ENCODE measurements around the gene OSMR.

OSMR gene

DNA sequence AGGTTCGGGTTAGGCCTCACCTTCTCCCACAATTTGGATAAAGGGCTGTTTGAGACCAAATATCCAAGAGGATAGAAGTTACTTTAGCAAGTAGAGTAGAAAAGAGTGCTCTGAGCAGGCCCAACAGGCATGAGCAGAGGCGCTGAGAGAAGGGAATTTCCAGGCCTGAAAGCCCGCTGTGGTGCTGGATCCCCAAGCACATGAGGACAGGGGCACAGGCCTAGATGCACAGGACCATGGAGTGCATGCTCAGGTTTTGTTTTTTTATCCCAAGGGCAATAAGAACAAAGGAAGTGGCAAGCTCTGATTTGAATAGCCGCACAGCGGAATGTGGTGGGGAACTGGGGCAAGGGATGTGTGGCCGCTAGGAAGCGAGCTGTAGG lies 33.3 kb downstream of the OSMR start:
- TF ChIP-seq TAF1 (IDR thresholded peaks at IDR 0.05; ENCODE audit: borderline replicate concordance, low read depth, low read length): no peak
- TF ChIP-seq POLR2AphosphoS5 (IDR thresholded peaks at IDR 0.05; ENCODE audit: low read depth, low read length): no peak
- no peak for TF ChIP-seq POLR2A (IDR thresholded peaks at IDR 0.05; ENCODE audit: low read depth, low read length)
- no peak for DNase-seq (ENCODE audit: insufficient read length)
- FAIRE-seq: no peak

GRCh38 chr5:38883842-38884241 lies 38.0 kb downstream of the OSMR start:
- DNase-seq (ENCODE audit: insufficient read length): no peak
- TF ChIP-seq POLR2A (IDR thresholded peaks at IDR 0.05; ENCODE audit: low read depth, low read length): no peak
- TF ChIP-seq TAF1 (IDR thresholded peaks at IDR 0.05; ENCODE audit: borderline replicate concordance, low read depth, low read length): no peak
- no peak for TF ChIP-seq POLR2AphosphoS5 (IDR thresholded peaks at IDR 0.05; ENCODE audit: low read depth, low read length)
- FAIRE-seq: no peak

DNA sequence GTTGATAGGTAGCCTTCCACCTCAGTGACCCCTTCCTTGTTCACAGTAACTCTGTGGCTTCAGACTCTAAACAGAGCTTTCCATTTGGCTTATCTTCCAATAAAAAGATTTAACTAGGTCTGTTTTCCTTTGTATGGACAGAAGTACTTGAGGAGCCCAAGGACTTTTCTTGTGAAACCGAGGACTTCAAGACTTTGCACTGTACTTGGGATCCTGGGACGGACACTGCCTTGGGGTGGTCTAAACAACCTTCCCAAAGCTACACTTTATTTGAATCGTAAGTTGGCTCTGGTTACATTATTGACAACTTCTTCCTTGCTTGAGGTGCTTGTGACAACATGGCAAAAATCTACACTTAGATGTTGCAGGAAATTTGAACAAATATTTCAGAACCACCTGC lies 39.4 kb downstream of the OSMR start:
- DNase-seq (ENCODE audit: insufficient read length): no peak
- no peak for FAIRE-seq
- no peak for TF ChIP-seq TAF1 (IDR thresholded peaks at IDR 0.05; ENCODE audit: borderline replicate concordance, low read depth, low read length)

- FAIRE-seq (no peak), DNase-seq (ENCODE audit: insufficient read length) (no peak)
- TF ChIP-seq TAF1 (IDR thresholded peaks at IDR 0.05; ENCODE audit: borderline replicate concordance, low read depth, low read length): no peak
- TF ChIP-seq POLR2A (IDR thresholded peaks at IDR 0.05; ENCODE audit: low read depth, low read length): no peak
- TF ChIP-seq POLR2AphosphoS5 (IDR thresholded peaks at IDR 0.05; ENCODE audit: low read depth, low read length): no peak
Observed at GRCh38 chr5:38888041-38888440, 42.2 kb downstream of the OSMR start.

GRCh38 chr5:38889424-38889823 lies 43.6 kb downstream of the OSMR start:
- TF ChIP-seq TAF1 (IDR thresholded peaks at IDR 0.05; ENCODE audit: borderline replicate concordance, low read depth, low read length) (no peak), POLR2AphosphoS5 (IDR thresholded peaks at IDR 0.05; ENCODE audit: low read depth, low read length) (no peak), POLR2A (IDR thresholded peaks at IDR 0.05; ENCODE audit: low read depth, low read length) (no peak)
- no peak for FAIRE-seq
- DNase-seq (ENCODE audit: insufficient read length): no peak

- no peak for DNase-seq (ENCODE audit: insufficient read length)
- TF ChIP-seq POLR2A (IDR thresholded peaks at IDR 0.05; ENCODE audit: low read depth, low read length) (no peak), POLR2AphosphoS5 (IDR thresholded peaks at IDR 0.05; ENCODE audit: low read depth, low read length) (no peak), TAF1 (IDR thresholded peaks at IDR 0.05; ENCODE audit: borderline replicate concordance, low read depth, low read length) (no peak)
- FAIRE-seq: no peak
Observed at GRCh38 chr5:38891563-38891962, 45.8 kb downstream of the OSMR start.

DNA sequence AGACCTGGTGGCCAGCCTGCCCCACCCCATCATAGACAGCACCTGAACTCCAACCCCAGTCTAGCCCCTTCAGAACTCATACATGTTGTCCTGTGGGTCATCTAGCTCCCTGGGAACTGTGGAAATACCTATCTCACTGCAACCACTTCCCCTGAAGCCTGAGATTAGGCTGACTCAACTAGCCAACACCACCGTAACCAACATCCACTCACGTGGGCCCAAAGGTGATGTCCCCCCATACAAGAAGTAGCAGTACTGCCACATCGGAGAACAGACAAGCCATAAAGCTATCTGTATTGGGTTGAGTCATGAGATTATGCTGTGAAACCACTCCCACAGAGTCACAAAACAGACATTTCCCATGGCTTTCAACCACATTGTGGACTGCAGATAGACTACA lies 46.6 kb downstream of the OSMR start:
- DNase-seq (ENCODE audit: insufficient read length) (no peak), FAIRE-seq (no peak)
- TF ChIP-seq TAF1 (IDR thresholded peaks at IDR 0.05; ENCODE audit: borderline replicate concordance, low read depth, low read length): no peak
- no peak for TF ChIP-seq POLR2AphosphoS5 (IDR thresholded peaks at IDR 0.05; ENCODE audit: low read depth, low read length)
- TF ChIP-seq POLR2A (IDR thresholded peaks at IDR 0.05; ENCODE audit: low read depth, low read length): no peak

- FAIRE-seq: no peak
Observed at GRCh38 chr5:38896760-38897159, 50.9 kb downstream of the OSMR start.

DNA sequence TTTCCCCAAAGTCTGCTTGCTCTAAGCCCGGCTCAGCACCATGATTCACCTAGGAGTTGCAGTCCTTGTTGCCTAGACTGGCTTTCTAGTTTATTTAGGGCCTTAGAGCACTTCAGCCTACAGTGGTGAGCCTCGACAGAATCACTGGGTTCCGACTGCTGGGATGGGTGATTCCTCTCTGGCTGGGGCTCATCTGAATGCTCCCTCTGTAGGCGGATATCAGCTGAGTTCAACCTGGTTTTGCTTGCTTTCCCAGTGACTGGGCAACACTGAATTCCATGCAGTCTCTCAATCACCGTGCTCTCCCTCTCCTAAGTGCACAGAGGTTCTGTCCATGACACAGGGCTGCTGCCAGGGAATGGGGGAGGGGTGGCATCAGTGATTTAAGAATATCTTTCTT lies 54.1 kb downstream of the OSMR start:
- no peak for DNase-seq (ENCODE audit: insufficient read length)
- no peak for FAIRE-seq
- no peak for TF ChIP-seq TAF1 (IDR thresholded peaks at IDR 0.05; ENCODE audit: borderline replicate concordance, low read depth, low read length)
- no peak for TF ChIP-seq POLR2A (IDR thresholded peaks at IDR 0.05; ENCODE audit: low read depth, low read length)
- no peak for TF ChIP-seq POLR2AphosphoS5 (IDR thresholded peaks at IDR 0.05; ENCODE audit: low read depth, low read length)

More at GRCh38 chr5:38896760-38897159, 50.9 kb downstream of the OSMR start:
- no peak for DNase-seq (ENCODE audit: insufficient read length)
- no peak for TF ChIP-seq POLR2AphosphoS5 (IDR thresholded peaks at IDR 0.05; ENCODE audit: low read depth, low read length)
- TF ChIP-seq POLR2A (IDR thresholded peaks at IDR 0.05; ENCODE audit: low read depth, low read length): no peak
- no peak for TF ChIP-seq TAF1 (IDR thresholded peaks at IDR 0.05; ENCODE audit: borderline replicate concordance, low read depth, low read length)

GRCh38 chr5:38905516-38905915 lies 59.7 kb downstream of the OSMR start:
- FAIRE-seq: no peak

GRCh38 chr5:38906503-38906902 lies 60.7 kb downstream of the OSMR start:
- no peak for FAIRE-seq
- TF ChIP-seq POLR2AphosphoS5 (IDR thresholded peaks at IDR 0.05; ENCODE audit: low read depth, low read length): no peak
- no peak for TF ChIP-seq TAF1 (IDR thresholded peaks at IDR 0.05; ENCODE audit: borderline replicate concordance, low read depth, low read length)
- TF ChIP-seq POLR2A (IDR thresholded peaks at IDR 0.05; ENCODE audit: low read depth, low read length): no peak
- DNase-seq (ENCODE audit: insufficient read length): no peak

More at GRCh38 chr5:38905516-38905915, 59.7 kb downstream of the OSMR start:
- DNase-seq (ENCODE audit: insufficient read length): no peak
- no peak for TF ChIP-seq POLR2AphosphoS5 (IDR thresholded peaks at IDR 0.05; ENCODE audit: low read depth, low read length)
- no peak for TF ChIP-seq POLR2A (IDR thresholded peaks at IDR 0.05; ENCODE audit: low read depth, low read length)
- no peak for TF ChIP-seq TAF1 (IDR thresholded peaks at IDR 0.05; ENCODE audit: borderline replicate concordance, low read depth, low read length)

DNA sequence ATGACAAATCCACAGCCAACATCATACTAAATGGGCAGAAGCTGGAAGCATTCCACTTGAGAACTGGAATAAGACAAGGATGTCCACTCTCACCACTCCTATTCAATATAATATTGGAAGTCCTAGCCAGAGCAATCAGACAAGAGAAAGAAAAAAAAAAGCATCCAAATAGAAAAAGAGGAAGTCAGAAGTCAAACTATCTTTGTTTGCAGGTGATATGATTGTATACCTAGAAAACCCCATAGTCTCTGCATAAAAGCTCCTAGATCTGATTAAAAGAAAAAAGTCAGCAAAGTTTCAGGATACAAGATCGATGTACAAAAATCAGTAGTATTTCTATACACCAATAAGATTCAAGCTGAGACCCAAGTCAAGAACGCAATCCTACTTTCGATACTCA lies 66.1 kb downstream of the OSMR start:
- FAIRE-seq (no peak), DNase-seq (ENCODE audit: insufficient read length) (no peak)
- TF ChIP-seq POLR2A (IDR thresholded peaks at IDR 0.05; ENCODE audit: low read depth, low read length) (no peak), POLR2AphosphoS5 (IDR thresholded peaks at IDR 0.05; ENCODE audit: low read depth, low read length) (no peak), TAF1 (IDR thresholded peaks at IDR 0.05; ENCODE audit: borderline replicate concordance, low read depth, low read length) (no peak)

- DNase-seq (ENCODE audit: insufficient read length): no peak
- no peak for TF ChIP-seq TAF1 (IDR thresholded peaks at IDR 0.05; ENCODE audit: borderline replicate concordance, low read depth, low read length)
- TF ChIP-seq POLR2AphosphoS5 (IDR thresholded peaks at IDR 0.05; ENCODE audit: low read depth, low read length): no peak
- TF ChIP-seq POLR2A (IDR thresholded peaks at IDR 0.05; ENCODE audit: low read depth, low read length): no peak
- no peak for FAIRE-seq
Observed at GRCh38 chr5:38913714-38914113, 67.9 kb downstream of the OSMR start.
